ENCODE measurements around the gene ELK1. TPM values are rescaled to one million over a fixed set of nuclear protein-coding genes. Genes with fewer than 3 reads are reported as not detected.

ELK1 gene
- total and polyA plus RNA-seq, 8 donors: 23.1 to 35.2 (median 27.8) TPM

DNA sequence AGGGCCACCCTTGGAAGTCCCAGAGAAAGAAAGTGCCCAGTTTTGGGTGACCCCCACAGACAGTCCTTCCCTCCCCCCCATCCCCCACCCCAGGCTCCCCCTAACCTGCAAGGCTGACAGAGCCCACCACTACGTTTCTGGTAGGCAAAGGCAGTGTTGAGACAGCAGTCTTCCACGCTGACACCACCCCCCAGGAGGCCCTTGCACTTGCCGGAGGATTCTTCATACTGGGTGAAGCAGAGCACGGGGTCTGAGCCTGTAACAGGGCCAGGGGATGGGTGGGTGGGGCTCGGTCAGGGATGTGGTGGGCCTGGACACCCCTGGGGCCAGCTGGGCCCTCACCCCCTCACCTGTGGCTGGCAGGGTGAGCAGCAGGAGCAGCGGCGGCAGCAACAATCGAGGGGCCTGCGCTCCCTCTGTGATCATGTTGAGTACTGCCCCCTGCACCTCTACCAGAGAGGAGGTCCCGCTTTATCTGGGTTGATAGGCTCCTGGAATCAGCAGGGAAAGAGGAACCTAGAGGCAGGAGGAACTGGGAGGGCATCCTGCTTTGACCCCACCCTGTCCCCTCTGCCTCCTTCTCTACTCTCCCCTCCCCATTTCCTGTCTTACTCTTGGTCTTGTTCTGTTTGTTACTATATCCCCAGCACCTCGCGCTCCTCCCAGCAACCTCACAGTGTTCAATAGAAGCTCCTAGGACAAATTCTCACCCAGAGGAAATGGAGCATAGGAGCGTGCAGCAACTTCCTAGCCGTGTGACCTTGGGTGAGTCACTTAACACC lies 20.8 kb downstream of the ELK1 start, which contains the start of gene CFP:
Gene CFP (minus strand): TSS at position 512 of the 782 bp plus-strand sequence. CDS start 86 bp downstream, at position 426.
- Histone ChIP-seq H3K4me3 (peak within 1 kb of the TSS in 1 of 2 donors; percentile 34), H3K27ac (peak within 1 kb of the TSS in 1 of 2 donors; percentile 82), H3K36me3 (peaks cover 0 to 7% of the 10 kb centered on the region in 2 donors), H3K4me1 (peaks cover 0 to 27% of the 10 kb centered on the region in 2 donors), H3K27me3 (no peaks in the 10 kb centered on the region), H3K9me3 (no peaks in the 10 kb centered on the region)
- no peak for TF ChIP-seq CTCF (IDR thresholded peaks at IDR 0.05)
- intact Hi-C loops (cut with DNase I): no loop called here
- ATAC-seq: peak; percentile 48
- DNase-seq: no peak

- Histone ChIP-seq H3K9me3 (no peaks in the 10 kb centered on the region), H3K27ac (peak overlapping the region in 1 of 2 donors; percentile 82), H3K4me1 (peaks cover 0 to 24% of the 10 kb centered on the region in 2 donors), H3K36me3 (peaks cover 0 to 7% of the 10 kb centered on the region in 2 donors), H3K4me3 (peak overlapping the region in 1 of 2 donors; percentile 34), H3K27me3 (peaks cover 0 to 1% of the 10 kb centered on the region in 2 donors)
- DNase-seq: no peak
- intact Hi-C loops (cut with DNase I): no loop called here
- no peak for ATAC-seq
- TF ChIP-seq CTCF (IDR thresholded peaks at IDR 0.05): no peak
Measured at GRCh38 chrX:47628982-47629381, 21.4 kb downstream of the ELK1 start.

DNA sequence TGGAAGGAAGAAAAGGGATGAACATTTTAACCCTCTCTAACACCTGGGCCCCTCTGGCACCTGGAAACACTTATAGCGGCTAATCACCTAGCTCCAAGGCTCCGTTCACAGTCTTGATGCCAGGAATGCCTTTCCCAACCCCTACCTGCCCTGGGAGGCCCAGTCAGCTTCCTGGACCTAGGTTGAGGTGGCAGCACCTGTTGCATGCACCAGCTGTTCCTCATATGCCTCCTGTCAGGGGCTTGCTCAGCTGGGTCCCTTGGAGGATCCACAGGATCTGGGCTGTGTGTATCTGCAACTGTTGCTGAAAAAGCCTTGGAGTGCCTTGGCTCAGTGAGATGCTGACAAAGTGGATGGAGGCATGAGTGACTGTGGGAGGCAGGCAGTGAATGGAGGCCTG lies 25.0 kb downstream of the ELK1 start:
- no peak overlapping the region for H3K27ac ChIP-seq
- H3K27me3 ChIP-seq: peaks cover 0 to 9% of the 10 kb centered on the region in 2 donors
- no peak overlapping the region for H3K4me3 ChIP-seq
- no peak for DNase-seq
- no peak for TF ChIP-seq CTCF (IDR thresholded peaks at IDR 0.05)
- no peak for ATAC-seq
- peaks cover 0 to 7% of the 10 kb centered on the region in 2 donors for H3K36me3 ChIP-seq
- H3K4me1 ChIP-seq: peaks cover 0 to 14% of the 10 kb centered on the region in 2 donors
- H3K9me3 ChIP-seq: no peaks in the 10 kb centered on the region
- intact Hi-C loops (cut with DNase I): no loop called here

DNA sequence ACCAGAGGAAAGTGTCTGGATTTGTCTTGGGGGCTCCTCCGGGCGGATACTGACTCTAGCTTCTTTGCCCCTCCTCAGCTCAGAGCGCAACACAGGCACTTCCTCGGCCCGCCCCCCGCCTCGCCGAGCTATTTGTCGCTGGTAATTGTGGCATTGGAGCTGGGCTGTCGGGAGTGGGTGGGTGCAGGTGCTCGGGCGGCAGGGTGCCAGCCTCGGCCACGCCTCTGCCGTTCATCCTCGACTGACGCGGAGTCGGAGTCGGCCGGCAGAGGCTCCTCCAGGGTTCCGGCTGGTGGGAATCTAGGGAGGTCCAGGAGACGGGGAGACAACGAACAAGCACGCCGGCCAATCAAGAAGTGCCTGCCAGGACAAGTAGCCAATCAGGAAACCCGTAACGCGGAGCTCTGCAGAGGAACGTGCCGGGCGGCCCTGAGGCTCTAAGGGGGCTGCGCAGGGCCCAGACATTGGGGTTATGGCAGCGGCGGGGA lies 26.8 kb downstream of the ELK1 start:
- peaks cover 0 to 19% of the 10 kb centered on the region in 2 donors for H3K27me3 ChIP-seq
- DNase-seq (peak; percentile 49 to 73 (median 61)), ATAC-seq (peak; percentile 59)
- TF ChIP-seq CTCF (IDR thresholded peaks at IDR 0.05): no peak
- H3K27ac ChIP-seq: no peak overlapping the region
- H3K4me1 ChIP-seq: peaks cover 0 to 8% of the 10 kb centered on the region in 2 donors
- H3K36me3 ChIP-seq: peaks cover 0 to 7% of the 10 kb centered on the region in 2 donors
- H3K9me3 ChIP-seq: no peaks in the 10 kb centered on the region
- no peak overlapping the region for H3K4me3 ChIP-seq
- intact Hi-C loops (cut with DNase I): no loop called here

- peaks cover 0 to 19% of the 10 kb centered on the region in 2 donors for H3K27me3 ChIP-seq
Measured at GRCh38 chrX:47621851-47622250, 28.5 kb downstream of the ELK1 start.

More at GRCh38 chrX:47621851-47622250, 28.5 kb downstream of the ELK1 start:
- ATAC-seq (no peak), DNase-seq (no peak)
- TF ChIP-seq CTCF (IDR thresholded peaks at IDR 0.05): no peak
- H3K4me1 ChIP-seq: peaks cover 0 to 6% of the 10 kb centered on the region in 2 donors
- H3K27ac ChIP-seq: no peak overlapping the region
- H3K9me3 ChIP-seq: no peaks in the 10 kb centered on the region
- peaks cover 0 to 7% of the 10 kb centered on the region in 2 donors for H3K36me3 ChIP-seq
- no peak overlapping the region for H3K4me3 ChIP-seq
- intact Hi-C loops (cut with DNase I): no loop called here

Data from left lung (tissue), 10 donors.